WTC11 (cell line): Measurements from ENCODE around the gene DDX39B. TPM values are rescaled to one million over a fixed set of nuclear protein-coding genes. Genes with fewer than 3 reads are reported as not detected.
"Not testable (repeated sequence)": the region's sequence is repeated elsewhere in the genome, so short reads cannot be mapped to it uniquely, and the experiment has no call there.

ENCODE experiments used
- ATAC-seq: fragments of 200-7000 bp; cut with Tn5 transposase; 2 replicates; pipeline ENCODE4 v1.10.0; 2021; ENCODE audit warnings: mild to moderate bottlenecking, moderate library complexity
- CTCF ChIA-PET: fragments of 300-600 bp; sonication (Branson Sonifier 250); formaldehyde crosslinking; loops from one replicate; lab custom pipeline; 2021; ENCODE audit warnings: antibody characterized with exemption; lab: Charles Lee
- POLR2A ChIA-PET: fragments of 350-600 bp; sonication (Branson Sonifier 250); formaldehyde crosslinking; loops from one replicate; lab custom pipeline; 2021; ENCODE audit warnings: antibody characterized with exemption; lab: Charles Lee
- DNase-seq: peaks from one replicate; pipeline ENCODE4 v3.0.0; 2021; ENCODE audit warnings: low spot score
- H3K27ac Mint-ChIP-seq: 2 replicates; pipeline ENCODE4 v1.8.0; 2021; ENCODE audit warnings: mixed read lengths
- H3K27me3 Mint-ChIP-seq: 2 replicates; pipeline ENCODE4 v1.8.0; 2021; ENCODE audit warnings: low read depth, mild to moderate bottlenecking, moderate library complexity, mixed read lengths
- H3K36me3 Mint-ChIP-seq: 2 replicates; pipeline ENCODE4 v1.8.0; 2021; ENCODE audit warnings: mixed read lengths
- H3K4me1 Mint-ChIP-seq: 2 replicates; pipeline ENCODE4 v1.8.0; 2022; ENCODE audit warnings: mixed read lengths
- H3K4me3 Mint-ChIP-seq: 2 replicates; pipeline ENCODE4 v1.8.0; 2021; ENCODE audit warnings: mild to moderate bottlenecking, moderate library complexity, mixed read lengths
- H3K9me3 Mint-ChIP-seq: 2 replicates; pipeline ENCODE4 v1.8.0; 2021; ENCODE audit warnings: mixed read lengths
- CREB1 ChIP-seq: sonication (generic); formaldehyde crosslinking; IDR thresholded peaks from 2 replicates; pipeline ENCODE4 v1.8.0; 2023; ENCODE audit warnings: mild to moderate bottlenecking, missing genetic modification reagents
- ESRRA ChIP-seq: sonication (generic); formaldehyde crosslinking; IDR thresholded peaks from 2 replicates; pipeline ENCODE4 v1.8.1; 2022; ENCODE audit warnings: mild to moderate bottlenecking, missing genetic modification reagents, borderline replicate concordance
- ETV6 ChIP-seq: sonication (generic); formaldehyde crosslinking; IDR thresholded peaks from 2 replicates; pipeline ENCODE4 v1.8.1; 2022; ENCODE audit warnings: mild to moderate bottlenecking, missing genetic modification reagents
- FOXK1 ChIP-seq: sonication (generic); formaldehyde crosslinking; IDR thresholded peaks from 2 replicates; pipeline ENCODE4 v1.8.0; 2022; ENCODE audit warnings: mild to moderate bottlenecking, moderate library complexity, missing genetic modification reagents
- GRHL2 ChIP-seq: fragments of 250-450 bp; sonication (Bioruptor Pico); IDR thresholded peaks from 2 replicates; pipeline ENCODE4 v1.8.0; 2022; ENCODE audit warnings: mild to moderate bottlenecking, moderate library complexity; ENCODE audit not compliant: insufficient replicate concordance, severe bottlenecking
- HMGA2 ChIP-seq: fragments of 250-450 bp; sonication (Bioruptor Pico); IDR thresholded peaks from 2 replicates; pipeline ENCODE4 v1.4.0; 2021; ENCODE audit warnings: mild to moderate bottlenecking, moderate library complexity
- MYBL2 ChIP-seq: sonication (generic); formaldehyde crosslinking; IDR thresholded peaks from 2 replicates; pipeline ENCODE4 v1.8.1; 2023; ENCODE audit warnings: mild to moderate bottlenecking, moderate library complexity, missing genetic modification reagents
- NR1H2 ChIP-seq: sonication (generic); formaldehyde crosslinking; IDR thresholded peaks from 2 replicates; pipeline ENCODE4 v1.9.0; 2021; ENCODE audit warnings: mild to moderate bottlenecking, moderate library complexity, missing genetic modification reagents
- NR2C2 ChIP-seq: sonication (generic); formaldehyde crosslinking; IDR thresholded peaks from 2 replicates; pipeline ENCODE4 v1.8.0; 2022; ENCODE audit warnings: mild to moderate bottlenecking, missing genetic modification reagents
- OVOL2 ChIP-seq: fragments of 250-450 bp; sonication (Bioruptor Pico); IDR thresholded peaks from 2 replicates; pipeline ENCODE4 v1.9.0; 2021; ENCODE audit warnings: mild to moderate bottlenecking, borderline replicate concordance
- RORB ChIP-seq: fragments of 250-450 bp; sonication (Bioruptor Pico); IDR thresholded peaks from 2 replicates; pipeline ENCODE4 v1.9.0; 2021; ENCODE audit warnings: mild to moderate bottlenecking
- ZNF232 ChIP-seq: sonication (generic); formaldehyde crosslinking; IDR thresholded peaks from 2 replicates; pipeline ENCODE4 v1.8.0; 2022; ENCODE audit warnings: mild to moderate bottlenecking, missing genetic modification reagents
- ZNF263 ChIP-seq: sonication (generic); formaldehyde crosslinking; IDR thresholded peaks from 2 replicates; pipeline ENCODE4 v1.8.1; 2022; ENCODE audit warnings: low read depth, mild to moderate bottlenecking, moderate library complexity, missing genetic modification reagents
- total RNA-seq: library from RNA; stranded (reverse); gene quantifications from 3 replicates; pipeline ENCODE4 v1.2.3, GENCODE V29; 2021
- TF ChIP-seq, protein P1 (sequence below): fragments of 200-600 bp; IDR thresholded peaks from 2 replicates; pipeline ENCODE4 v1.8.0; 2022; ENCODE audit warnings: antibody characterized with exemption
- TF ChIP-seq, protein P2 (sequence below): sonication (generic); formaldehyde crosslinking; IDR thresholded peaks from 2 replicates; pipeline ENCODE4 v1.8.0; 2022; ENCODE audit warnings: mild to moderate bottlenecking, missing genetic modification reagents
- TF ChIP-seq, protein P3 (sequence below): sonication (generic); formaldehyde crosslinking; IDR thresholded peaks from 2 replicates; pipeline ENCODE4 v1.8.1; 2022; ENCODE audit warnings: mild to moderate bottlenecking, missing genetic modification reagents, moderate library complexity, borderline replicate concordance
- TF ChIP-seq, protein P4 (sequence below): sonication (generic); formaldehyde crosslinking; IDR thresholded peaks from 2 replicates; pipeline ENCODE4 v1.8.1; 2022; ENCODE audit warnings: low read depth, missing genetic modification reagents, borderline replicate concordance
- TF ChIP-seq, protein P5 (sequence below): sonication (generic); formaldehyde crosslinking; IDR thresholded peaks from 2 replicates; pipeline ENCODE4 v1.8.1; 2023; ENCODE audit warnings: mild to moderate bottlenecking, missing genetic modification reagents

Gene DDX39B
- total RNA-seq, 1 experiment from 2014 or later: 712 TPM

DNA sequence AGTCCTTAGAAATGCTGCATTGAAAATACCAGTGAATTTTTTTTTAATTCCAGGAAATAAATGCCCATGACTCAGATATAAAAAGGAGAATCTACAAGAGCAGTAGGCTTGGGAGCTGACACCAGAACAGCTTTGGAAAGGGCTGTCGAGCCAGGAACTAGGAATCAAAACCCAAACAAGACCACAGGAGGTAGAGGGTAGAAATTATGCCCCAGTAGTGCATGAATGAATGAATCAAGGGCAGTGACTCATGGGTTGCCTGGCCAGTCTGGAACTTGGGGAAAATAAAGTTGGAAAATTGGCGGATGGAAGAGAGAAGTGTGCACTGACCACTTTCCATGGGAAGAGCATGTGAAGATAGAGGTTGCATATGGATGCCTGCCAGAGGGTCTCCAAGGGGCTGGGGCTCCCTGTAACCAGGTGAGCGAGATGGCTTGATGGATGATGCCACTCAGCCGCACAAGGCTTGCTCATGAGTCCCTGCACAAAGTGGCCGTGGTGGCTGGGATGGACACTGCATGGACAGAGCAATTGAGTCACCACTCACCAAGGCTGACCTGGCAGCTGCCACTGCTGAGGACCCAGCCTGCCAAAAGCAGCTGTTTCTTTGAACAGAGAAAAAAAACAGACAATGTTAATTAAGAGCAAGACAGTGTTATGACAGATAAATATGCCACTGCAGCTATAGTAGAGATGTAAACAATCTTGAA lies 28.2 kb downstream of the DDX39B start:
- Mint-ChIP-seq H3K4me3 (no peak overlapping the region), H3K27ac (no peak overlapping the region), H3K27me3 (no peaks in the 10 kb centered on the region), H3K4me1 (no peaks in the 10 kb centered on the region)
- DNase-seq: no peak
- ChIA-PET CTCF (interaction anchor here (0.6 to 1.3 kb wide), 2 partner anchors 71 to 98 kb away, joined by 3 read pairs; no protein-coding TSS in a partner anchor), POLR2A (interaction anchor here (1.5 kb wide), 1 partner anchor 15 kb away, joined by 3 read pairs; no protein-coding TSS in a partner anchor)
- TF ChIP-seq, protein P1, sequence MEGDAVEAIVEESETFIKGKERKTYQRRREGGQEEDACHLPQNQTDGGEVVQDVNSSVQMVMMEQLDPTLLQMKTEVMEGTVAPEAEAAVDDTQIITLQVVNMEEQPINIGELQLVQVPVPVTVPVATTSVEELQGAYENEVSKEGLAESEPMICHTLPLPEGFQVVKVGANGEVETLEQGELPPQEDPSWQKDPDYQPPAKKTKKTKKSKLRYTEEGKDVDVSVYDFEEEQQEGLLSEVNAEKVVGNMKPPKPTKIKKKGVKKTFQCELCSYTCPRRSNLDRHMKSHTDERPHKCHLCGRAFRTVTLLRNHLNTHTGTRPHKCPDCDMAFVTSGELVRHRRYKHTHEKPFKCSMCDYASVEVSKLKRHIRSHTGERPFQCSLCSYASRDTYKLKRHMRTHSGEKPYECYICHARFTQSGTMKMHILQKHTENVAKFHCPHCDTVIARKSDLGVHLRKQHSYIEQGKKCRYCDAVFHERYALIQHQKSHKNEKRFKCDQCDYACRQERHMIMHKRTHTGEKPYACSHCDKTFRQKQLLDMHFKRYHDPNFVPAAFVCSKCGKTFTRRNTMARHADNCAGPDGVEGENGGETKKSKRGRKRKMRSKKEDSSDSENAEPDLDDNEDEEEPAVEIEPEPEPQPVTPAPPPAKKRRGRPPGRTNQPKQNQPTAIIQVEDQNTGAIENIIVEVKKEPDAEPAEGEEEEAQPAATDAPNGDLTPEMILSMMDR: no peak
- TF ChIP-seq ESRRA (CRISPR knock-in tag) (no peak), NR1H2 (CRISPR knock-in tag) (no peak), OVOL2 (CRISPR knock-in tag) (no peak), HMGA2 (no peak), GRHL2 (CRISPR knock-in tag) (no peak), ZNF232 (no peak), ETV6 (CRISPR knock-in tag) (no peak), RORB (CRISPR knock-in tag) (no peak)
- TF ChIP-seq, protein P2, sequence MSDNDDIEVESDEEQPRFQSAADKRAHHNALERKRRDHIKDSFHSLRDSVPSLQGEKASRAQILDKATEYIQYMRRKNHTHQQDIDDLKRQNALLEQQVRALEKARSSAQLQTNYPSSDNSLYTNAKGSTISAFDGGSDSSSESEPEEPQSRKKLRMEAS: no peak
- TF ChIP-seq, protein P3, sequence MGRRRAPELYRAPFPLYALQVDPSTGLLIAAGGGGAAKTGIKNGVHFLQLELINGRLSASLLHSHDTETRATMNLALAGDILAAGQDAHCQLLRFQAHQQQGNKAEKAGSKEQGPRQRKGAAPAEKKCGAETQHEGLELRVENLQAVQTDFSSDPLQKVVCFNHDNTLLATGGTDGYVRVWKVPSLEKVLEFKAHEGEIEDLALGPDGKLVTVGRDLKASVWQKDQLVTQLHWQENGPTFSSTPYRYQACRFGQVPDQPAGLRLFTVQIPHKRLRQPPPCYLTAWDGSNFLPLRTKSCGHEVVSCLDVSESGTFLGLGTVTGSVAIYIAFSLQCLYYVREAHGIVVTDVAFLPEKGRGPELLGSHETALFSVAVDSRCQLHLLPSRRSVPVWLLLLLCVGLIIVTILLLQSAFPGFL (CRISPR knock-in tag): no peak
- TF ChIP-seq, all 79 proteins: peak for 0
- Mint-ChIP-seq H3K36me3 (peaks cover 26% of the 10 kb centered on the region), H3K9me3 (peaks cover 5% of the 10 kb centered on the region; the same call in 1 of the 2 replicates)
- ATAC-seq: no peak

DNA sequence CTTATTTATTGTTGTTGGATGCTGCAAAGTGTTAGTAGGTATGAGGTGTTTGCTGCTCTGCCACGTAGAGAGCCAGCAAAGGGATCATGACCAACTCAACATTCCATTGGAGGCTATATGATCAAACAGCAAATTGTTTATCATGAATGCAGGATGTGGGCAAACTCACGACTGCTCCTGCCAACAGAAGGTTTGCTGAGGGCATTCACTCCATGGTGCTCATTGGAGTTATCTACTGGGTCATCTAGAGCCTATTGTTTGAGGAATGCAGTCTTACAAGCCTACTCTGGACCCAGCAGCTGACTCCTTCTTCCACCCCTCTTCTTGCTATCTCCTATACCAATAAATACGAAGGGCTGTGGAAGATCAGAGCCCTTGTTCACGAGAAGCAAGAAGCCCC lies 31.8 kb downstream of the DDX39B start:
- POLR2A ChIA-PET: no interaction called here
- H3K9me3 Mint-ChIP-seq: peaks cover 5% of the 10 kb centered on the region; the same call in 1 of the 2 replicates
- H3K36me3 Mint-ChIP-seq: peaks cover 52% of the 10 kb centered on the region
- H3K4me3 Mint-ChIP-seq: no peak overlapping the region
- no peak for ATAC-seq
- CTCF ChIA-PET: no interaction called here
- no peak overlapping the region for H3K27ac Mint-ChIP-seq
- no peaks in the 10 kb centered on the region for H3K27me3 Mint-ChIP-seq
- no peak for TF ChIP-seq MYBL2
- no peak for TF ChIP-seq CREB1
- TF ChIP-seq ZNF263: no peak
- TF ChIP-seq, protein P4, sequence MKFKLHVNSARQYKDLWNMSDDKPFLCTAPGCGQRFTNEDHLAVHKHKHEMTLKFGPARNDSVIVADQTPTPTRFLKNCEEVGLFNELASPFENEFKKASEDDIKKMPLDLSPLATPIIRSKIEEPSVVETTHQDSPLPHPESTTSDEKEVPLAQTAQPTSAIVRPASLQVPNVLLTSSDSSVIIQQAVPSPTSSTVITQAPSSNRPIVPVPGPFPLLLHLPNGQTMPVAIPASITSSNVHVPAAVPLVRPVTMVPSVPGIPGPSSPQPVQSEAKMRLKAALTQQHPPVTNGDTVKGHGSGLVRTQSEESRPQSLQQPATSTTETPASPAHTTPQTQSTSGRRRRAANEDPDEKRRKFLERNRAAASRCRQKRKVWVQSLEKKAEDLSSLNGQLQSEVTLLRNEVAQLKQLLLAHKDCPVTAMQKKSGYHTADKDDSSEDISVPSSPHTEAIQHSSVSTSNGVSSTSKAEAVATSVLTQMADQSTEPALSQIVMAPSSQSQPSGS (CRISPR knock-in tag): no peak
- TF ChIP-seq NR2C2: no peak
- TF ChIP-seq, protein P5, sequence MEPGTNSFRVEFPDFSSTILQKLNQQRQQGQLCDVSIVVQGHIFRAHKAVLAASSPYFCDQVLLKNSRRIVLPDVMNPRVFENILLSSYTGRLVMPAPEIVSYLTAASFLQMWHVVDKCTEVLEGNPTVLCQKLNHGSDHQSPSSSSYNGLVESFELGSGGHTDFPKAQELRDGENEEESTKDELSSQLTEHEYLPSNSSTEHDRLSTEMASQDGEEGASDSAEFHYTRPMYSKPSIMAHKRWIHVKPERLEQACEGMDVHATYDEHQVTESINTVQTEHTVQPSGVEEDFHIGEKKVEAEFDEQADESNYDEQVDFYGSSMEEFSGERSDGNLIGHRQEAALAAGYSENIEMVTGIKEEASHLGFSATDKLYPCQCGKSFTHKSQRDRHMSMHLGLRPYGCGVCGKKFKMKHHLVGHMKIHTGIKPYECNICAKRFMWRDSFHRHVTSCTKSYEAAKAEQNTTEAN (CRISPR knock-in tag): no peak
- no peak for TF ChIP-seq FOXK1
- DNase-seq: no peak
- no peaks in the 10 kb centered on the region for H3K4me1 Mint-ChIP-seq

DNA sequence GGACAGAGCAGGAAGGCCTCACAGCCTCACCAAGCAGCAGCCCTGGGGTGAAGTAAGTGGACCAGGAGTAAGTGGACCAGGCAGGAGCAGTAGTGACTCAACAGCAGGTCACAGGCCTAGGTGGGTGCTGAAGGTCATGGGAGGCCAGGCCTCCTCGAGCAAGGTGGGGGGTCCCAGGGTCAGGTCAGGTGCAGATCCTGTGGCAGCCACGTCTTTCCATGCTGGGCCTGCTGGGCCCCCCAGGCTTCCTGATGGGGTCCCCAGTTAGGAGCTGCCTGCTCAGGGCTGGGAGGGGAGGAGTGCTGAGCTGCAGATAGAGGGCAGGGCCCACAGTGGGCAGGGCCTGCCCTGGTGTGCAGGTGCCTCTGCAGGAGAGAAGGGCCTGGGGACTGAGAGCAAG lies 32.8 kb downstream of the DDX39B start:
- H3K4me3 Mint-ChIP-seq, DNase-seq, ATAC-seq, H3K9me3 Mint-ChIP-seq, H3K4me1 Mint-ChIP-seq, CTCF ChIA-PET, H3K27me3 Mint-ChIP-seq, H3K27ac Mint-ChIP-seq: not testable (repeated sequence)
- POLR2A ChIA-PET: interaction anchor here (0.6 kb wide), 1 partner anchor 84 kb away, joined by 4 read pairs; no protein-coding TSS in a partner anchor
- H3K36me3 Mint-ChIP-seq: peaks cover 52% of the 10 kb centered on the region
